ENCODE data around the gene TRIM45.
A peak's percentile ranks its signal among the peaks of the same experiment; 100 is the strongest.

TRIM45 gene

DNA sequence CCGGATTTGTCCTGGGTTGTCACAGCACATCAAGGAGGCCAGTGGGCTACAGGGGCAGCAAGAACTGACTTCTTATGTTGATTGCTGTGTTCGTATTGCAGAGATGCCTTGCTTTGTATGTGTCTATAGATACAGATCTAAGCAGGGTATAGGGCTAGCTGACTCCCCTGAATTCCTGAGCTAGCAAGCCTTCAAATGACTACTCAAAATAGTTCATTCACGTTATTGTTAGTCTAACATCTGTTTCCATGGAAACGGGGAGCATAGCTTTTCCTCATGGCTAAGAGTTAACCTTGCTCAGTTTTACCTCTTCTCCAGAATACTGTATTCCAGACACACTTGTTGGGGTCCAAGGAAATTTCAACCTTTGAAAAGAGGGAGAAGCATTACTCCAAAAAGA is 24.1 kb downstream of the TRIM45 start:
- intact Hi-C loops (cut with DNase I; ENCODE audit: low total_unique reads): no loop called here
- peaks cover 0 to 43% (median 4%) of the 10 kb centered on the region in 4 donors for H3K4me1 ChIP-seq
- no peaks in the 10 kb centered on the region for H3K9me3 ChIP-seq
- TF ChIP-seq, protein P1, sequence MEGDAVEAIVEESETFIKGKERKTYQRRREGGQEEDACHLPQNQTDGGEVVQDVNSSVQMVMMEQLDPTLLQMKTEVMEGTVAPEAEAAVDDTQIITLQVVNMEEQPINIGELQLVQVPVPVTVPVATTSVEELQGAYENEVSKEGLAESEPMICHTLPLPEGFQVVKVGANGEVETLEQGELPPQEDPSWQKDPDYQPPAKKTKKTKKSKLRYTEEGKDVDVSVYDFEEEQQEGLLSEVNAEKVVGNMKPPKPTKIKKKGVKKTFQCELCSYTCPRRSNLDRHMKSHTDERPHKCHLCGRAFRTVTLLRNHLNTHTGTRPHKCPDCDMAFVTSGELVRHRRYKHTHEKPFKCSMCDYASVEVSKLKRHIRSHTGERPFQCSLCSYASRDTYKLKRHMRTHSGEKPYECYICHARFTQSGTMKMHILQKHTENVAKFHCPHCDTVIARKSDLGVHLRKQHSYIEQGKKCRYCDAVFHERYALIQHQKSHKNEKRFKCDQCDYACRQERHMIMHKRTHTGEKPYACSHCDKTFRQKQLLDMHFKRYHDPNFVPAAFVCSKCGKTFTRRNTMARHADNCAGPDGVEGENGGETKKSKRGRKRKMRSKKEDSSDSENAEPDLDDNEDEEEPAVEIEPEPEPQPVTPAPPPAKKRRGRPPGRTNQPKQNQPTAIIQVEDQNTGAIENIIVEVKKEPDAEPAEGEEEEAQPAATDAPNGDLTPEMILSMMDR (IDR thresholded peaks at IDR 0.05): no peak
- no peak overlapping the region for H3K27ac ChIP-seq
- DNase-seq: no peak
- H3K36me3 ChIP-seq: peaks cover 0 to 25% (median 5%) of the 10 kb centered on the region in 3 donors
- H3K27me3 ChIP-seq: no peaks in the 10 kb centered on the region
- no peak overlapping the region for H3K4me3 ChIP-seq

DNA sequence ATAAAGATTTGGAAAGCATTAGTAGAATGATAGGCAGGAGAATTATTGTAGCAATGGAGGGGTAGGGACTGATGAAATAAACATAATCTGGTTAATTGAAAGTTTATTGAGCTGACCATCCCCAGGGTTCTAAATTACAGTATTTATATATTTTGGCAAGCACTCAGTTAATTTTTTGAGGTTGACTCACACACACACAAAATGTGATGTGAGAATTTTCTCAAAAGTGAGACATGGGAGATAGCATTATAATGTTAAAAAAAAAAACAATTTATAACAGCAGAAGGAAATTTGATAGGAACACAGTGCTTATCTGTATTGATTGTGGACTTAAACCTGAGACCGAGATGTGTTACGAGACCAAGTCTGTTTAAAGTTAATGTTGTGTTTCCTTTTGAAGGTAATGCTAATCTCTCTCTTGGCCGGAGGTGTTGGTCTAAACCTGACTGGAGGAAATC is 24.6 kb downstream of the TRIM45 start:
- peaks cover 0 to 43% (median 4%) of the 10 kb centered on the region in 4 donors for H3K4me1 ChIP-seq
- H3K27me3 ChIP-seq: no peaks in the 10 kb centered on the region
- peaks cover 0 to 22% (median 5%) of the 10 kb centered on the region in 3 donors for H3K36me3 ChIP-seq
- H3K27ac ChIP-seq: no peak overlapping the region
- intact Hi-C loops (cut with DNase I; ENCODE audit: low total_unique reads): no loop called here
- no peak overlapping the region for H3K4me3 ChIP-seq
- TF ChIP-seq, protein P1 (IDR thresholded peaks at IDR 0.05): no peak
- no peaks in the 10 kb centered on the region for H3K9me3 ChIP-seq
- no peak for DNase-seq

DNA sequence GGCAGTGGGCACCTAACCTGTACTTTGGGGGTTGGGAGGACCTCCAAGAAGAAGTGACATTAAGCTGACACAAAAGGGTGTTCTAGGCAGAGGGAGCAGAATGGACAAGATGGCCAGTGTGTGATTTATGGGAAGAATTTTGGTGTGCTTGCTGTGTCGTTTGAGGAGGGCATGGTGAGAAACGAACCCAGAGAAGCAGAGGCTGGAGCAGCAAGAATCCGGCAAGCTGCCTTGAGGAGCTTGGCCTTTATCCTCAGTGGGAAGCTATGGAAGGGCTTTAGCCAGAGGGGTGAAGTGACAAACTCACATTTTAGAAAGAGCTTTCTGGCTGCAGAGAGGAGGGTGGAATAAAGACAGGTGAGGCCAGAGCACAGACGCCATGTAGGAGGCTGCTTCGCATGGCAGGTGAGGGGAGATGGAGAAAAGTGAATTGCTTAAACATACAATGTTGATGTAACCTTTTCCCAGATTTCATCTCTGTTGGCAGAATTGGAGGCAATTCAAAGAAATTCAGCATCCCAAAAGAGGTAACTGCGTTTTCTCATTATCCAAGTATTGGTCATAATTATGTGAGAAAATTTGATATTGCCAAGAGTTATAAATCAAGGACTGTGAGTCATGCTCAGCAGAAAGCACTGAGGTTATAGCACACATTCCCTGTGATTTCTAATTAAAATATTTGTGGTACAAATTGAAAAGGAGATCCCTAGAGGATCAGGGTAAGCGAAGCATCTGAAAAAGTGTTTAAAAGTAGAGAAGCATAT is 26.5 kb downstream of the TRIM45 start:
- Histone ChIP-seq H3K9me3 (no peaks in the 10 kb centered on the region), H3K27me3 (no peaks in the 10 kb centered on the region), H3K36me3 (peaks cover 0 to 21% (median 0%) of the 10 kb centered on the region in 3 donors), H3K27ac (peak overlapping the region; percentile 63 to 72), H3K4me1 (peaks cover 0 to 43% (median 4%) of the 10 kb centered on the region in 4 donors), H3K4me3 (no peak overlapping the region)
- intact Hi-C loops (cut with DNase I; ENCODE audit: low total_unique reads): no loop called here
- no peak for DNase-seq
- TF ChIP-seq, protein P1 (IDR thresholded peaks at IDR 0.05): no peak

DNA sequence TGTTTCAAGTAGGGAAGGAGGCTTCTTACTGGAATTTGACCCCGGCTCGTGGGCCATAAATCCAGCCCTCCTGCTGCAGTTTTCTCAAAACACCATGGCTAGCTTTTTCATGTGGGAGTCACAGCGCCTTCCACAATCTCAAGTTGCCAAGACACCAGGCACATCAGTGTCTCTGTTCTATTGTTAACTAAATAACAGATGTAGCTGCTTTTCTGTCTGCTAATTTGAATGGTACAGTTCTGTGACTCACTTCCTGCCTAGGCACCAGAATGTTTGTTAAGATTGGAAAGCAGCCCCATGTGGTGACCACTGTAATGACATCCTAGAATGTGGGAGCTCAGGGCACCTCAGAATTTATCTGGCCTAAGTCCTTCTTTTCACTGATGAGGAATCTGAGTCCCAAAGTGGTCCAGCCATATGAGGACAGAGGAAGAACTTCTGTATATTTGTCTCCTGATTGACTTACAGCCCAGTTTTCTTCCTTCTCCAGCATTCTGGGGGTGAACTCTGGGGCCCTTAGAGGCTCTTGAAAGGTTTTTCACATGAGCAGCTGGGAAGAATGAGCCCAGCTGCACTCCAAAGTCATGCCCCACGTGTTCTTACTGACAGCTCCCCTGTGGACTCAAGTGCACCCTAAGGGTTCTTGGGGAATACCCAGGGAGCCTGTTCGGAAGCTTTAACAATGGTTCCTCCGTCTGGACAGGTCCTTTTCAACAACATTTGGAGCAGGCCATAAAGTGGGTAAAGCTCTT is 27.5 kb downstream of the TRIM45 start:
- no peaks in the 10 kb centered on the region for H3K27me3 ChIP-seq
- H3K27ac ChIP-seq: peak overlapping the region; percentile 63 to 72
- DNase-seq: no peak
- intact Hi-C loops (cut with DNase I; ENCODE audit: low total_unique reads): no loop called here
- no peaks in the 10 kb centered on the region for H3K9me3 ChIP-seq
- H3K4me1 ChIP-seq: peaks cover 0 to 43% (median 4%) of the 10 kb centered on the region in 4 donors
- no peak overlapping the region for H3K4me3 ChIP-seq
- H3K36me3 ChIP-seq: peaks cover 0 to 24% (median 0%) of the 10 kb centered on the region in 3 donors
- TF ChIP-seq, protein P1 (IDR thresholded peaks at IDR 0.05): peak; percentile 19 to 22

DNA sequence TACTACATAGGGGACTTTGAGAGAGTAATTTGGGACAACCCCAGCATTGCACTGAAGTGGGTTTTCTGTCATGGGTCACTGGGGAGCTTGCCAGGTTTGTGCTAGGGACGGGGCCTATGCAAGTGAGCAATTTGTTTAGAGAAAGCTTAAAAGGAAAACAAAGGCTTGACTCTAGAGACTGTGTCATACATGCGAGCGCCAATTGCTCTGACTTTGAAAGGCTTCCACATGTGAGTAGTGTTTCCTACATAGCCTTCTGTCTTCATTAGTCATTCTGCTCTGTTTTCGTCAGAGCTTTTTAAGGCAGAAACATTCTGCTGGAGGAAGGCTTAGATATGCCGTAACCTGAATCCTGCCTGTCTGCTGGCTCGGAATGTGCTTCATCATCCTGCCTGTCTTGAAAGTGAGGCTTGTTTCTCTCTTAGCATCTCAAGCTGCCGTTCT is 28.4 kb downstream of the TRIM45 start:
- intact Hi-C loops (cut with DNase I; ENCODE audit: low total_unique reads): no loop called here
- Histone ChIP-seq H3K4me3 (no peak overlapping the region), H3K36me3 (peaks cover 0 to 30% (median 0%) of the 10 kb centered on the region in 3 donors), H3K27ac (peak overlapping the region; percentile 63 to 72), H3K27me3 (no peaks in the 10 kb centered on the region), H3K9me3 (no peaks in the 10 kb centered on the region), H3K4me1 (peaks cover 0 to 34% (median 2%) of the 10 kb centered on the region in 4 donors)
- peak; percentile 40 to 74 for DNase-seq
- TF ChIP-seq, protein P1 (IDR thresholded peaks at IDR 0.05): no peak

Measured in tibial artery (tissue), 4 donors.